HepG2 (cell line): ENCODE results near the gene ZNF444. TPM values are rescaled to one million over a fixed set of nuclear protein-coding genes. Genes with fewer than 3 reads are reported as not detected.

Source experiments
- ARNTL ChIP-seq: sonication (generic); formaldehyde crosslinking; IDR thresholded peaks from 2 replicates; pipeline ENCODE4 v1.4.0; 2020; ENCODE audit warnings: mild to moderate bottlenecking, missing genetic modification reagents
- ATAD3A ChIP-seq: sonication (generic); formaldehyde crosslinking; IDR thresholded peaks from 2 replicates; pipeline ENCODE4 v1.4.0; 2020; ENCODE audit warnings: missing genetic modification reagents
- HMGXB4 ChIP-seq, 2 experiments: sonication (generic) in 1 of 2; formaldehyde crosslinking in 1 of 2; IDR thresholded peaks; 2 replicates each; pipeline versions ENCODE4 v1.4.0 to v1.6.1; 2018 to 2020; ENCODE audit warnings: missing genetic modification reagents in 2 of 2, borderline replicate concordance in 1 of 2, low read depth in 1 of 2, mild to moderate bottlenecking in 1 of 2, missing biosample characterization in 1 of 2
- KIAA2018 ChIP-seq: sonication (generic); formaldehyde crosslinking; IDR thresholded peaks from 2 replicates; pipeline ENCODE4 v1.5.0; 2020; ENCODE audit warnings: mild to moderate bottlenecking, missing genetic modification reagents, borderline replicate concordance
- MXI1 ChIP-seq: IDR thresholded peaks from 3 replicates; pipeline ENCODE4 v1.6.1; 2012; ENCODE audit warnings: low read depth, low read length, inconsistent platforms, borderline replicate concordance
- NONO ChIP-seq, 2 experiments: fragments of 450-650 bp in 1 of 2; sonication (generic) in 1 of 2; formaldehyde crosslinking in 1 of 2; IDR thresholded peaks in 1 of 2; conservative IDR thresholded peaks in 1 of 2; 2 replicates each; pipeline versions ENCODE4 v1.6.1 to v1.8.0; 2017 to 2022; ENCODE audit warnings: mild to moderate bottlenecking in 1 of 2, missing genetic modification reagents in 1 of 2, moderate library complexity in 1 of 2
- PHF5A ChIP-seq: IDR thresholded peaks from one replicate; pipeline ENCODE4 v1.6.1; 2018; ENCODE audit warnings: low read depth, missing genetic modification reagents; ENCODE audit not compliant: unreplicated experiment
- SMAD9 ChIP-seq: sonication (generic); formaldehyde crosslinking; IDR thresholded peaks from 2 replicates; pipeline ENCODE4 v1.5.1; 2020; ENCODE audit warnings: mild to moderate bottlenecking, missing genetic modification reagents
- SP1 ChIP-seq, 2 experiments: fragments of 450-650 bp in 1 of 2; sonication (generic) in 1 of 2; formaldehyde crosslinking in 1 of 2; IDR thresholded peaks; 2 replicates each; pipeline versions ENCODE4 v1.4.0 to v1.6.1; 2016 to 2020; ENCODE audit warnings: missing genetic modification reagents in 1 of 2
- STAT5B ChIP-seq: sonication (generic); formaldehyde crosslinking; IDR thresholded peaks from 2 replicates; pipeline ENCODE4 v1.4.0; 2020; ENCODE audit warnings: missing genetic modification reagents
- ZBTB14 ChIP-seq: sonication (generic); formaldehyde crosslinking; IDR thresholded peaks from 2 replicates; pipeline ENCODE4 v1.4.0; 2020; ENCODE audit warnings: missing genetic modification reagents
- ZEB1 ChIP-seq: IDR thresholded peaks from 2 replicates; pipeline ENCODE4 v1.6.1; 2012; ENCODE audit warnings: mild to moderate bottlenecking, low read depth, inconsistent platforms; ENCODE audit not compliant: insufficient replicate concordance
- ZNF12 ChIP-seq: sonication (generic); formaldehyde crosslinking; IDR thresholded peaks from 2 replicates; pipeline ENCODE4 v1.5.0; 2020; ENCODE audit warnings: missing genetic modification reagents
- ZNF354B ChIP-seq: sonication (generic); formaldehyde crosslinking; IDR thresholded peaks from 2 replicates; pipeline ENCODE4 v1.8.0; 2022; ENCODE audit warnings: mild to moderate bottlenecking, missing genetic modification reagents
- ZNF468 ChIP-seq: sonication (generic); formaldehyde crosslinking; IDR thresholded peaks from 2 replicates; pipeline ENCODE4 v1.8.0; 2022; ENCODE audit warnings: mild to moderate bottlenecking, moderate library complexity, missing genetic modification reagents
- polyA plus RNA-seq, 8 experiments: library from polyadenylated mRNA; depleted of rRNA in 3 of 8; stranded (reverse) in 7 of 8; unstranded in 1 of 8; fragments of >200 nt; fragmentation: Illumina TruSeq in 4 of 8; extraction: Trizol in 4 of 8; gene quantifications; 2 replicates each; pipeline versions ENCODE4 v1.2.1 to v1.2.3, GENCODE V29; 2011 to 2016; ENCODE audit warnings: low read depth in 4 of 8, missing spikeins in 1 of 8, mixed read lengths in 1 of 8; ENCODE audit not compliant: insufficient read depth in 1 of 8
- total RNA-seq, 5 experiments: library from RNA; depleted of rRNA; stranded (reverse); fragments of >200 nt; fragmentation: Illumina TruSeq; extraction: Trizol; gene quantifications; 2 replicates each; pipeline ENCODE4 v1.2.3, GENCODE V29; 2016; ENCODE audit warnings: low read depth in 1 of 5
- TF ChIP-seq, protein P1 (sequence below): sonication (generic); formaldehyde crosslinking; IDR thresholded peaks from 2 replicates; pipeline ENCODE4 v1.5.1; 2020; ENCODE audit warnings: missing genetic modification reagents, mild to moderate bottlenecking, borderline replicate concordance

ZNF444 gene
- total and polyA plus RNA-seq, 2 of the 13 experiments (the other 11 are each of a cell fraction or from before 2014, with no cell fraction given) = 27.4 to 30.3 TPM

DNA sequence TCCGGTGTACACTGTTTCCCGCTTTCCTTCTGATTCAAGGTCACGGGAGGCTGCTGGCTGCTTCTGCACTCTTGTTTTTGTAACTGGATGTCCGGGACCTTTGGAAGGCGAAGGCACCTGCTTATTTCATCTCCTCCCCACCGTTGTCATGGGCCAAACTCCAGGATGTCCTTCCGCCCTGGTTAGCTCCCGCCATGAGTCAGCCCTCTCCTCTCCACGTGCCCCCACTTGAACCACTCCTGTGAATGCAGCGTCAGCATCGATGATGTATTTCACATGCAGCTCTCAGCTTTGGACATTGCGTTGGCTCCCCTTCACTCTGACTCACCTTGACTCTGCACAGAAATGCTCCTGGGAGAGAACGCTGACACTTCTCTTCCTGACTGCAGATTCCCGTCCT lies 29.2 kb downstream of the ZNF444 start (continued):
- TF ChIP-seq, protein P1, sequence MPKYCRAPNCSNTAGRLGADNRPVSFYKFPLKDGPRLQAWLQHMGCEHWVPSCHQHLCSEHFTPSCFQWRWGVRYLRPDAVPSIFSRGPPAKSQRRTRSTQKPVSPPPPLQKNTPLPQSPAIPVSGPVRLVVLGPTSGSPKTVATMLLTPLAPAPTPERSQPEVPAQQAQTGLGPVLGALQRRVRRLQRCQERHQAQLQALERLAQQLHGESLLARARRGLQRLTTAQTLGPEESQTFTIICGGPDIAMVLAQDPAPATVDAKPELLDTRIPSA (CRISPR knock-in tag) = no peak
- TF ChIP-seq PHF5A (CRISPR knock-in tag) (no peak), ARNTL (CRISPR knock-in tag) (peak; percentile 87), KIAA2018 (no peak), SP1 (IDR thresholded peaks at IDR 0.05) (no peak), SP1 (CRISPR knock-in tag; IDR thresholded peaks at IDR 0.05) (no peak), ATAD3A (CRISPR knock-in tag) (no peak), ZNF12 (CRISPR knock-in tag) (0 out of 2 replicates have a peak, but pooled peaks have one; percentile 16), ZNF468 (no peak), ZNF354B (CRISPR knock-in tag) (no peak), ZEB1 (peak; percentile 41), NONO (IDR thresholded peaks at IDR 0.05) (no peak), NONO (CRISPR knock-in tag; conservative IDR thresholded peaks at IDR 0.05) (no peak), SMAD9 (CRISPR knock-in tag) (no peak), STAT5B (CRISPR knock-in tag) (no peak), ZBTB14 (CRISPR knock-in tag) (no peak), HMGXB4 (CRISPR knock-in tag; IDR thresholded peaks at IDR 0.05; ENCODE audit: borderline replicate concordance in 1 of 2, low read depth in 1 of 2) (peak in 1 of 2 experiments; percentile 77; a peak in 1 of 4 replicates), MXI1 (peak; percentile 94; the same call in 2 of the 3 replicates)
